Kasumi-1 (cell line): ENCODE measurements around the gene ETV3.

ENCODE experiments used
- DNase-seq, 2 experiments: peaks; one replicate each; lab custom pipeline; 2025; lab: John Stamatoyannopoulos, UW

ETV3 gene

GRCh38 chr1:157161901-157162300, 23.7 kb upstream of the ETV3 start:
- no peak for DNase-seq

GRCh38 chr1:157158967-157159366, 20.8 kb upstream of the ETV3 start:
- DNase-seq: no peak

GRCh38 chr1:157157501-157158190, 19.5 kb upstream of the ETV3 start:
- DNase-seq: no peak

- DNase-seq: peak; percentile 43 to 46
Measured at GRCh38 chr1:157156058-157156541, 17.9 kb upstream of the ETV3 start.

GRCh38 chr1:157155658-157156057, 17.5 kb upstream of the ETV3 start:
- DNase-seq: no peak

- DNase-seq: peak in 1 of 2 experiments; percentile 40
Measured at GRCh38 chr1:157154940-157155514, 16.8 kb upstream of the ETV3 start.

GRCh38 chr1:157154291-157154690, 16.1 kb upstream of the ETV3 start:
- no peak for DNase-seq

GRCh38 chr1:157153746-157154145, 15.6 kb upstream of the ETV3 start:
- no peak for DNase-seq

GRCh38 chr1:157152510-157152909, 14.3 kb upstream of the ETV3 start:
- no peak for DNase-seq

- DNase-seq: no peak
Measured at GRCh38 chr1:157151506-157151905, 13.3 kb upstream of the ETV3 start.

GRCh38 chr1:157151073-157151472, 12.9 kb upstream of the ETV3 start:
- DNase-seq: no peak

GRCh38 chr1:157150631-157151030, 12.4 kb upstream of the ETV3 start:
- DNase-seq: no peak

GRCh38 chr1:157147906-157148700, 9.9 kb upstream of the ETV3 start:
- DNase-seq: no peak

- no peak for DNase-seq
Measured at GRCh38 chr1:157147037-157147436, 8.8 kb upstream of the ETV3 start.

GRCh38 chr1:157146244-157146643, 8.0 kb upstream of the ETV3 start:
- no peak for DNase-seq

- DNase-seq: no peak
Measured at GRCh38 chr1:157145076-157145475, 6.9 kb upstream of the ETV3 start.

- no peak for DNase-seq
Measured at GRCh38 chr1:157144509-157144908, 6.3 kb upstream of the ETV3 start.

- no peak for DNase-seq
Measured at GRCh38 chr1:157142765-157143423, 4.7 kb upstream of the ETV3 start.

- DNase-seq: no peak
Measured at GRCh38 chr1:157142201-157142600, 4.0 kb upstream of the ETV3 start.

GRCh38 chr1:157141212-157141855, 3.1 kb upstream of the ETV3 start:
- DNase-seq: no peak

GRCh38 chr1:157140063-157140588, 1.9 kb upstream of the ETV3 start:
- DNase-seq: no peak
